Activated CD8-positive, alpha-beta T cell treated with anti-CD3 and anti-CD28 coated beads for 36 hours (primary cell): Measurements from ENCODE around the gene YJEFN3. TPM values are rescaled to one million over a fixed set of nuclear protein-coding genes. Genes with fewer than 3 reads are reported as not detected.

ENCODE experiments used
- ATAC-seq: fragments of 200-7000 bp; cut with Tn5 transposase; one replicate; pipeline ENCODE4 v1.10.0; 2021; ENCODE audit warnings: mild to moderate bottlenecking, moderate library complexity
- CTCF ChIA-PET: fragments of 350-600 bp; sonication (Branson Sonifier 250); formaldehyde crosslinking; loops from one replicate; lab custom pipeline; 2021; ENCODE audit warnings: antibody characterized with exemption; lab: Charles Lee
- POLR2A ChIA-PET: fragments of 350-600 bp; sonication (Branson Sonifier 250); formaldehyde crosslinking; loops from one replicate; lab custom pipeline; 2021; ENCODE audit warnings: antibody characterized with exemption; lab: Charles Lee
- DNase-seq: peaks from one replicate; pipeline ENCODE4 v3.0.0-alpha.2; 2020
- H3K27ac Mint-ChIP-seq: one replicate; pipeline ENCODE4 v1.8.0; 2021; ENCODE audit warnings: mild to moderate bottlenecking, mixed read lengths
- H3K27me3 Mint-ChIP-seq: one replicate; pipeline ENCODE4 v1.8.0; 2021; ENCODE audit warnings: mixed read lengths
- H3K36me3 Mint-ChIP-seq: one replicate; pipeline ENCODE4 v1.8.0; 2021; ENCODE audit warnings: low read depth, mixed read lengths
- H3K4me1 Mint-ChIP-seq: one replicate; pipeline ENCODE4 v1.8.0; 2021; ENCODE audit warnings: low read depth, mixed read lengths
- H3K4me3 Mint-ChIP-seq: one replicate; pipeline ENCODE4 v1.8.0; 2021; ENCODE audit warnings: mild to moderate bottlenecking, moderate library complexity, mixed read lengths
- H3K9me3 Mint-ChIP-seq: one replicate; pipeline ENCODE4 v1.8.0; 2021; ENCODE audit warnings: mixed read lengths
- intact Hi-C: fragments of 100-400 bp; cut with micrococcal nuclease; formaldehyde crosslinking; loops from one replicate; pipeline ENCODE4 v1.10.0; 2022
- total RNA-seq, 2 experiments: library from RNA; stranded (reverse); gene quantifications; one replicate each; pipeline ENCODE4 v1.2.3, GENCODE V29; 2021
- TF ChIP-seq, protein P1 (sequence below): fragments of 200-600 bp; IDR thresholded peaks from one replicate; pipeline ENCODE4 v1.8.0; 2022; ENCODE audit warnings: antibody characterized with exemption, mild to moderate bottlenecking

Gene YJEFN3
- total RNA-seq, 2 experiments from 2014 or later, result 7.4 to 8.1 TPM

DNA sequence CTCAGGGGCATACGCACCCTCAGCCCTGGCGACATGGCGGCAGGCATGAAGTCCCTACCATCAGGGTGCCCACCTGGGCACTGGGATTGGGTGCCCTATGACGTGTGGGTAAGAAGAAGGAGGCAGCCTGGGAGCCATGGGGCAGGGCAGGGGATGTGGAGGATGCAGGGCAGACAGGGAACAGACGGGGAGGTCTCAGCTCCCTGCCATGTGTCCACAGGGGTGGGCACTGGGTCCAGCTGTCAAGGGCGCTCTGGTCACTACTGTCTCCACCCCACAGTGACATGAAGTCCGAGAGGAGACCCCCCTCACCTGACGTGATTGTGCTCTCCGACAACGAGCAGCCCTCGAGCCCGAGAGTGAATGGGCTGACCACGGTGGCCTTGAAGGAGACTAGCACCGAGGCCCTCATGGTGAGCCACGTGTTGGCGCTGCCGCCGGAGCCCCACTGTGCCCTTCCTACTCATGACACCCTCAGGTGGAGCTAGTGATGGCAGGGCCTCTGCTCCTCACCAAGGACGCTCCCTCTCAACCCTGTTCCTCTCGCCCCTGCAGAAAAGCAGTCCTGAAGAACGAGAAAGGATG is 36.6 kb upstream of the YJEFN3 start:
- Mint-ChIP-seq H3K27me3 (no peaks in the 10 kb centered on the region), H3K9me3 (no peaks in the 10 kb centered on the region), H3K4me3 (no peak overlapping the region), H3K36me3 (peaks cover 34% of the 10 kb centered on the region), H3K4me1 (peaks cover 40% of the 10 kb centered on the region), H3K27ac (no peak overlapping the region)
- ChIA-PET CTCF (interaction anchor here (1.1 to 6.5 kb wide), 8 partner anchors 12 to 170 kb away, joined by 3 to 135 read pairs (median 6); partner anchors contain the start of genes NDUFA13 and TSSK6), POLR2A (interaction anchor here (1.0 to 2.6 kb wide), 2 partner anchors 81 to 85 kb away, joined by 4 to 10 read pairs; no protein-coding TSS in a partner anchor)
- intact Hi-C loops, result no loop called here
- TF ChIP-seq, protein P1, sequence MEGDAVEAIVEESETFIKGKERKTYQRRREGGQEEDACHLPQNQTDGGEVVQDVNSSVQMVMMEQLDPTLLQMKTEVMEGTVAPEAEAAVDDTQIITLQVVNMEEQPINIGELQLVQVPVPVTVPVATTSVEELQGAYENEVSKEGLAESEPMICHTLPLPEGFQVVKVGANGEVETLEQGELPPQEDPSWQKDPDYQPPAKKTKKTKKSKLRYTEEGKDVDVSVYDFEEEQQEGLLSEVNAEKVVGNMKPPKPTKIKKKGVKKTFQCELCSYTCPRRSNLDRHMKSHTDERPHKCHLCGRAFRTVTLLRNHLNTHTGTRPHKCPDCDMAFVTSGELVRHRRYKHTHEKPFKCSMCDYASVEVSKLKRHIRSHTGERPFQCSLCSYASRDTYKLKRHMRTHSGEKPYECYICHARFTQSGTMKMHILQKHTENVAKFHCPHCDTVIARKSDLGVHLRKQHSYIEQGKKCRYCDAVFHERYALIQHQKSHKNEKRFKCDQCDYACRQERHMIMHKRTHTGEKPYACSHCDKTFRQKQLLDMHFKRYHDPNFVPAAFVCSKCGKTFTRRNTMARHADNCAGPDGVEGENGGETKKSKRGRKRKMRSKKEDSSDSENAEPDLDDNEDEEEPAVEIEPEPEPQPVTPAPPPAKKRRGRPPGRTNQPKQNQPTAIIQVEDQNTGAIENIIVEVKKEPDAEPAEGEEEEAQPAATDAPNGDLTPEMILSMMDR, result no peak
- no peak for DNase-seq
- ATAC-seq, result no peak

DNA sequence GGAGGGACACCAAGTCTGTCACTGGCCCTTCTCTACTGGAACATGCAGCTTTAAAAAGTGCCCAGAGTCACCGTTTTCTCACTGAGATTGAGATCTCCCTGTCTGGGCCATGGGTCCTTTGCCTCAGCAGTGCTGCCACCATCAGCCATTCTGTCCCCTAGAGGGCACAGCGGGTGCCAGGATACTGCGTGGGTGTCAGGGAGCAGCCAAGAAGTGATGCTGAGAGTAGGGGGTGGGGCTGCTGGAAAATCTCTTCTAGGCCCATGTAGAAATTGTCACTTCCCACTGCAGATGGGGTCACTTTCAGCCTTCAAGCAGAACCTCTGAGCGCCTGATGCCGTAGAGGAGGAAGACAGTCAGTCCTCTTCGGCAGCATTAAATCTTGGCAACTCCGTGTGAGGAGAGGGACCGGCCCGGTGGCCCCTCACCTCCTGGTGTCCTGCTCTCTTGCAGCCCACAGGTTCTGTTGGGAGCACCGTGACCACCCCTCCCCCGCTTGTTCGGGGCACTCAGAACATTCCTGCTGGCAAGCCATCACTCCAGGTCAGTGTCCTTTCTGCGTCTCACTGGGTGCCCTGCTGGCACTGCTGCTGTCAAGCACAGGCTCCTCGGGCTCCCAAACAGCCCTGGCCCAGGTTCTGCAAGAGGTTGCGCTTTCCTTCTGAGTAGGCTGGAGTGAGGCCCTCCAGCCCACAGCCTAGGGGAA is 34.7 kb upstream of the YJEFN3 start:
- Mint-ChIP-seq H3K4me1 (peaks cover 23% of the 10 kb centered on the region), H3K27ac (no peak overlapping the region), H3K4me3 (no peak overlapping the region), H3K9me3 (no peaks in the 10 kb centered on the region), H3K27me3 (no peaks in the 10 kb centered on the region), H3K36me3 (peaks cover 40% of the 10 kb centered on the region)
- POLR2A ChIA-PET, result no interaction called here
- DNase-seq (no peak), ATAC-seq (no peak)
- CTCF ChIA-PET, result interaction anchor here (1.5 kb wide), 2 partner anchors 22 to 127 kb away, joined by 3 to 7 read pairs; partner anchors contain the start of genes NDUFA13 and TSSK6
- TF ChIP-seq, protein P1, result no peak
- intact Hi-C loops, result no loop called here

DNA sequence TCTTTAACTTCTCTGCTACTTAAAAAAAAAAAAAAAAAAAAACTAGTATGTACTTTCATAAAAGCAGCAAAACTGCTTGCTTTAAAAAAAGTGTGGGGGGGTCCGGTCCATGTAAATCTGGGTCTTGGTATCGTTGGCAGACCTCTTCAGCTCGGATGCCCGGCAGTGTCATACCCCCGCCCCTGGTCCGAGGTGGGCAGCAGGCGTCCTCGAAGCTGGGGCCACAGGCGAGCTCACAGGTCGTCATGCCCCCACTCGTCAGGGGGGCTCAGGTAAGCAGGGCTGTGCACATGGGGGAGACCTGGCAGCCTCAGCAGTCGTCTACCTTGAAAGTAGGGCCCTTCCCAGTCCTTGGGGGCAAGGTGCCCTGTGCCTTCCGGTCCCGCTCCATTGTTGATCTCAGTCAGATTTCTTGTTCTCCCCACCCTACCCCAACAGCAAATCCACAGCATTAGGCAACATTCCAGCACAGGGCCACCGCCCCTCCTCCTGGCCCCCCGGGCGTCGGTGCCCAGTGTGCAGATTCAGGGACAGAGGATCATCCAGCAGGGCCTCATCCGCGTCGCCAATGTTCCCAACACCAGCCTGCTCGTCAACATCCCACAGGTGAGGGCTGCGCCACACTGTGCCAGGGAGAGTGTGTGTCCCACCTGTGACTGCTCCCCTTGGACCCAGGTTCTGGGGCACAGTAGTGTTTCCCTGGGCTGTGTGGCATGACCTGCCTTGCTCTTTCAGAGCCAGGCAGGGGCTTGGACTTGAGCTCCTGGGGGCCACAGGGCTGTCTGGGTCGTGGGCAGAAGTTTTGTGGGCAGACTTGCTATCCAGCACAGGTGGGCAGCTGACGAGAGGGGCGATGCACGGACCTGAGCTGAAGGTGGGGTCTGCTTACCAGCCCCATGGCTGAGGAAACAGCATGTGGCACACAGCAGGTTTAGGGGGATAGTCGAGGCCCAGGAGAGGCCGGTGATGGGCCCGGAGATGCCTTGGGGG is 32.8 kb upstream of the YJEFN3 start:
- ChIA-PET CTCF (no interaction called here), POLR2A (no interaction called here)
- peaks cover 6% of the 10 kb centered on the region for H3K4me1 Mint-ChIP-seq
- no peak for DNase-seq
- no peaks in the 10 kb centered on the region for H3K27me3 Mint-ChIP-seq
- H3K9me3 Mint-ChIP-seq, result no peaks in the 10 kb centered on the region
- TF ChIP-seq, protein P1, result no peak
- H3K27ac Mint-ChIP-seq, result peak overlapping the region; percentile 42
- peaks cover 39% of the 10 kb centered on the region for H3K36me3 Mint-ChIP-seq
- intact Hi-C loops, result no loop called here
- no peak for ATAC-seq
- H3K4me3 Mint-ChIP-seq, result no peak overlapping the region

DNA sequence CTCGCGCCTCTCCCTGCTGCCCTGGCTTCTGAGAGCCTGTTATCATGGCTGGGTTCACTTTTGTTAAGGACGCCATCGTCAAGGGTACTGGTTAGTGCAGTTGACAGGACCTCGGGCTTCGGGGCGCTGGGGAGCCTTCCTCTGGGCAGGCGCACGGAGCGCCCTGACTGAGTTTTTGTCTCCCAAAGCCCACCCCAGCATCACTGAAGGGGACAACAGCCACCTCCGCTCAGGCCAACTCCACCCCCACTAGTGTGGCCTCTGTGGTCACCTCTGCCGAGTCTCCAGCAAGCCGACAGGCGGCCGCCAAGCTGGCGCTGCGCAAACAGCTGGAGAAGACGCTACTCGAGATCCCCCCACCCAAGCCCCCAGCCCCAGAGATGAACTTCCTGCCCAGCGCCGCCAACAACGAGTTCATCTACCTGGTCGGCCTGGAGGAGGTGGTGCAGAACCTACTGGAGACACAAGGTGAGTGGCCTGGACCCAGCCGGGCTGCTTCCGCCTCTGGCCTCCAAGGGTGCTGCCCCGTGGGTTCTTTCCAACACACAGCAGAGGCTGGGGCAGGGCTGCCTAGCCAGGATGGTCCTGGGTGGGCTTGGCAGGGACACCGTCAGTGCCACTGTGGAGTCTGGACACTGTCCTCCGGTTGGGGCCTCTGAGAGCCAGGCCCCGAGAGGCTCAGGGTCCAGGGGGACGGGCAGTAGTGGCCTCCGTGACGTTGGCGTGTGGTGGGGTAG is 30.3 kb upstream of the YJEFN3 start:
- intact Hi-C loops, result no loop called here
- no peak overlapping the region for H3K4me3 Mint-ChIP-seq
- no peak overlapping the region for H3K27ac Mint-ChIP-seq
- CTCF ChIA-PET, result no interaction called here
- no peak for ATAC-seq
- POLR2A ChIA-PET, result no interaction called here
- H3K36me3 Mint-ChIP-seq, result peaks cover 55% of the 10 kb centered on the region
- TF ChIP-seq, protein P1, result no peak
- DNase-seq, result no peak
- no peaks in the 10 kb centered on the region for H3K27me3 Mint-ChIP-seq
- H3K9me3 Mint-ChIP-seq, result no peaks in the 10 kb centered on the region
- peaks cover 6% of the 10 kb centered on the region for H3K4me1 Mint-ChIP-seq
